Measurements from ENCODE around the gene ATP11C. TPM values are rescaled to one million over a fixed set of nuclear protein-coding genes. Genes with fewer than 3 reads are reported as not detected.

Gene ATP11C
- polyA plus RNA-seq, 1 experiment: 43.4 TPM

DNA sequence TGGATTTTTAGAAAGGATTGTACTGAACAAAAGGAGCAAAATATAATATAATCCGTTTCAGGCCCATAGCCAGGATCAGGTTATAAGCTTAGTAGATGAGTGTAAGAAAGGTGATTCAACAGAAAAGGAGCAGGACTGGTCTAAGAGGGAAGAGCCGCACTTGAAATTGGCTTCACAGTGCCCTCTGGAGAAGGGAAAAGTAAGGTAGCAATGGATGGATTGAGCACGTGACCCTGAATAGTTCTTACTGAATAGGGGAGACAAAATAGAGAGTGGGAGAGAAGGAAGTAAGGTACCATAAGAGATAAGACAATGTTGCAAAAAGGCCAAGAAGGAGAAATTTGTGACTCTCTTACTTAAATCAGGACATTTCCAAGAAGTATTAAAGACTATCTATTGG lies 16.9 kb upstream of the ATP11C start:
- ChIA-PET POLR2A (no interaction called here), CTCF (no interaction called here)

DNA sequence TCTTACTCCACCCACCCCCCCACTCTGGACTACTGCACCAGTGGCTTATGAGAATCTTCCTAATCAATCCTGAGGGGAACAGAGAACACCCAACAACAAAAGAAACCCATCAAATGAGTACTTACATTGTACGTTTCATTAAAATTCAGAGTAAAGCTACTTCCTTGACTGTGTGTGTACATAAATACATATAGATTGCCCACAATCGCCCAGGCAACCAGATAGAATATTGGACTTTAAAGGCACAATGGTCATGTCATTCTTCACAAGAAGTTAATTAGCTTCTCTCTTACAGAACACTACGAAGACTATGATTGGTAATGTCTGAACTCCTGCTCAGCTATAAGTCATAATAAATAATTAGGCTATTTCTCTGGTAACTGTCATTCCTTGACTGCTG lies 12.2 kb upstream of the ATP11C start:
- TF ChIP-seq, protein P1, sequence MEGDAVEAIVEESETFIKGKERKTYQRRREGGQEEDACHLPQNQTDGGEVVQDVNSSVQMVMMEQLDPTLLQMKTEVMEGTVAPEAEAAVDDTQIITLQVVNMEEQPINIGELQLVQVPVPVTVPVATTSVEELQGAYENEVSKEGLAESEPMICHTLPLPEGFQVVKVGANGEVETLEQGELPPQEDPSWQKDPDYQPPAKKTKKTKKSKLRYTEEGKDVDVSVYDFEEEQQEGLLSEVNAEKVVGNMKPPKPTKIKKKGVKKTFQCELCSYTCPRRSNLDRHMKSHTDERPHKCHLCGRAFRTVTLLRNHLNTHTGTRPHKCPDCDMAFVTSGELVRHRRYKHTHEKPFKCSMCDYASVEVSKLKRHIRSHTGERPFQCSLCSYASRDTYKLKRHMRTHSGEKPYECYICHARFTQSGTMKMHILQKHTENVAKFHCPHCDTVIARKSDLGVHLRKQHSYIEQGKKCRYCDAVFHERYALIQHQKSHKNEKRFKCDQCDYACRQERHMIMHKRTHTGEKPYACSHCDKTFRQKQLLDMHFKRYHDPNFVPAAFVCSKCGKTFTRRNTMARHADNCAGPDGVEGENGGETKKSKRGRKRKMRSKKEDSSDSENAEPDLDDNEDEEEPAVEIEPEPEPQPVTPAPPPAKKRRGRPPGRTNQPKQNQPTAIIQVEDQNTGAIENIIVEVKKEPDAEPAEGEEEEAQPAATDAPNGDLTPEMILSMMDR (IDR thresholded peaks at IDR 0.05; ENCODE audit: low read depth, low read length): no peak
- peaks cover 3% of the 10 kb centered on the region for H3K27me3 ChIP-seq (ENCODE audit: control insufficient read depth, insufficient read depth, low read length)
- no peaks in the 10 kb centered on the region for H3K9me3 ChIP-seq (ENCODE audit: control insufficient read depth, insufficient read depth, low read length)
- H3K27ac ChIP-seq (ENCODE audit: low read depth, low read length): no peak overlapping the region
- DNase-seq (ENCODE audit: low read depth, low spot score): no peak
- no peak overlapping the region for H3K4me3 ChIP-seq (ENCODE audit: low read depth, low read length)
- POLR2A ChIA-PET: no interaction called here
- CTCF ChIA-PET: no interaction called here

More for the DNA sequence above, 16.9 kb upstream of the ATP11C start:
- TF ChIP-seq, protein P1 (IDR thresholded peaks at IDR 0.05; ENCODE audit: low read depth, low read length): no peak
- Histone ChIP-seq H3K9me3 (ENCODE audit: control insufficient read depth, insufficient read depth, low read length) (no peaks in the 10 kb centered on the region), H3K27ac (ENCODE audit: low read depth, low read length) (no peak overlapping the region), H3K4me3 (ENCODE audit: low read depth, low read length) (no peak overlapping the region), H3K27me3 (ENCODE audit: control insufficient read depth, insufficient read depth, low read length) (no peaks in the 10 kb centered on the region)
- no peak for DNase-seq (ENCODE audit: low read depth, low spot score)

DNA sequence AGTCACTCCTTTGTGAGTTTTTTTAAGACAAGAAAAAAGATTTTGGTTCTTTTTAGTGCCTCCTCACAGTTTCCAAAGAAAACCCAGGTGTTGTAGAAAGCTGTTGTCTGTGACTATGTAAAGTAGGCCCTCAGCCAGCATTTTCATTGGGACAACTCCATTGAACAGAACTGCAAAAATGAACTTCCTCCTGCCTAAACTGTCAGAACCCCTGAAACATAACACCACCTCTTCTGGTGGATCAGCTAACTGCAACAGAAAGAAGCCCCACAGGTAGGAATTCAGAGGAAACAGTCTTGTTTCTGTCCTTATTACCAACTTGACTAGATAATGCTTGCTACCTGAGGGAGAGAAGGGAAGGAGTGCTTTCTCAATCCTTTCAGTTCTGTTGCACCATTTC lies 3.4 kb upstream of the ATP11C start:
- H3K27ac ChIP-seq (ENCODE audit: low read depth, low read length): no peak overlapping the region
- ChIA-PET POLR2A (no interaction called here), CTCF (no interaction called here)
- H3K4me3 ChIP-seq (ENCODE audit: low read depth, low read length): no peak overlapping the region
- peaks cover 3% of the 10 kb centered on the region for H3K27me3 ChIP-seq (ENCODE audit: control insufficient read depth, insufficient read depth, low read length)
- no peaks in the 10 kb centered on the region for H3K9me3 ChIP-seq (ENCODE audit: control insufficient read depth, insufficient read depth, low read length)
- TF ChIP-seq, protein P1 (IDR thresholded peaks at IDR 0.05; ENCODE audit: low read depth, low read length): no peak
- no peak for DNase-seq (ENCODE audit: low read depth, low spot score)

DNA sequence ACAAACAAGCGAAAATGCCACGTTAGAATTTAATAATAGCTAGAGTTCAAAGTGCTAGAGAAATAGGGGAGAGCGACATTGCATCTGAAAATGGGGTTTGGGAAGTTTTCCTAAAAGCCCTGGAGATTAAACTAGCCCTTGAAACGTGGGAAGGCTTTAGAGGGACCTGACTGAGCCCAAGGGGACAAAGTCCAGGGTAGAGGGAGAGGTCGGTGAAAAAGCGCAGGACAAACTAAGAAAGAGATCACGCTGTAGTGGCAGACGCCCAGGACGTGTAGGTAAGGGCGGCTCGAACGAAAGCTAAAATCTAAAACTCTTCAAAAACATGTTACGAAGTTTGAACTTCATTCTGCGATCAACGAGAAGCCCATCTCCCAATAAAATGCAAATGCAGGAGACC lies 1.1 kb upstream of the ATP11C start:
- CTCF ChIA-PET: no interaction called here

DNA sequence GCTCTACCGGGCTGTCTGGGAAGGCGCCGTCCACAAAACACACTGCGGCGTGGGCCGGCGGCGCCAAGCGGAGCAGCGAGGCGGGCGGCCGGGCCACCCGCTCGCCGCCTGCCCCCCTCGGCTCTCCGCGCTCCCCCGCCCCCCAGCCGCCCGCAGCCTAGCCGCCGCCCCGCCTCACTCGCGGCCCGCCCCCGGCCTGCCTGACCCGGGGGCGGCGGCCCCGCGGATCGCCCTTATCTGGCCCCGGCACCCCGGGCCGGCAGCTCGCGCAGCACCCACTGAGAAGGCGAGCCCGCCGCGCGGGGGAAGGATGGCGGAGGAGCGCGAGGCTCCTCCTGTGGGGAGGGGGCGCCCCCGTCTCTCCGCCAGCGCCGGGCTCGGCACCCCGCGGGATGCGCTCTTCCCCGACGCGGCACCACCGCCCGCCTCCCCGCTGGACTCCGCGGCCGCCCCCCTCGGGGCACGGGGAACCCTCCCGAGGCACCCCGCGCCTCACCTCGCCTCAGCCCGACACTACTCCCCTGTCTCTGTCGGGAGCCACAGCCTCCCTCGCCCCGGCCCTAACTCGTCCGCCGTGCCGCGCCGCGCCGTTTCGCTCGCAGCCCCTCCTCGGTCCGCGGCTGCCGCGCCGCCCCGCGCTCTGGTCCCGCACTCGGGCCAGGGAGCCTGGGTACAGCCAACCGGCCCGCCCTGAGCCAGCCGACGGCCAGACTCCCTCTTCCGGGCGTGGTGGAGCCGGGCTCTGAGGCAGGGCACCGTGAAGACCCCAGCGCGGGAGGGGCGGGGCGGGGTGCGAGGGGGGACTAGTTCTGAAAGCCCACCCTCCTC lies 566 bp downstream of the ATP11C start:
- TF ChIP-seq, protein P1 (IDR thresholded peaks at IDR 0.05; ENCODE audit: low read depth, low read length): no peak
- Histone ChIP-seq H3K9me3 (ENCODE audit: control insufficient read depth, insufficient read depth, low read length) (no peaks in the 10 kb centered on the region), H3K27ac (ENCODE audit: low read depth, low read length) (peak overlapping the region; percentile 96), H3K27me3 (ENCODE audit: control insufficient read depth, insufficient read depth, low read length) (no peaks in the 10 kb centered on the region), H3K4me3 (ENCODE audit: low read depth, low read length) (peak overlapping the region; percentile 71)
- ChIA-PET POLR2A (interaction anchor here (1.5 kb wide), 1 partner anchor 41 kb away, joined by 7 read pairs; no protein-coding TSS in a partner anchor), CTCF (no interaction called here)
- DNase-seq (ENCODE audit: low read depth, low spot score): no peak

More for the DNA sequence above, 1.1 kb upstream of the ATP11C start:
- Histone ChIP-seq H3K4me3 (ENCODE audit: low read depth, low read length) (peak overlapping the region; percentile 66), H3K27me3 (ENCODE audit: control insufficient read depth, insufficient read depth, low read length) (no peaks in the 10 kb centered on the region), H3K27ac (ENCODE audit: low read depth, low read length) (peak overlapping the region; percentile 96), H3K9me3 (ENCODE audit: control insufficient read depth, insufficient read depth, low read length) (no peaks in the 10 kb centered on the region)
- POLR2A ChIA-PET: interaction anchor here (0.6 to 1.5 kb wide), 2 partner anchors 12 to 43 kb away, joined by 3 to 7 read pairs; no protein-coding TSS in a partner anchor
- TF ChIP-seq, protein P1 (IDR thresholded peaks at IDR 0.05; ENCODE audit: low read depth, low read length): no peak
- no peak for DNase-seq (ENCODE audit: low read depth, low spot score)
